ENCODE measurements around the gene BTG3. TPM values are rescaled to one million over a fixed set of nuclear protein-coding genes. Genes with fewer than 3 reads are reported as not detected.

Gene BTG3
- total and polyA plus RNA-seq, 2 donors from 2014 or later, result 27.4 to 28.9 TPM

DNA sequence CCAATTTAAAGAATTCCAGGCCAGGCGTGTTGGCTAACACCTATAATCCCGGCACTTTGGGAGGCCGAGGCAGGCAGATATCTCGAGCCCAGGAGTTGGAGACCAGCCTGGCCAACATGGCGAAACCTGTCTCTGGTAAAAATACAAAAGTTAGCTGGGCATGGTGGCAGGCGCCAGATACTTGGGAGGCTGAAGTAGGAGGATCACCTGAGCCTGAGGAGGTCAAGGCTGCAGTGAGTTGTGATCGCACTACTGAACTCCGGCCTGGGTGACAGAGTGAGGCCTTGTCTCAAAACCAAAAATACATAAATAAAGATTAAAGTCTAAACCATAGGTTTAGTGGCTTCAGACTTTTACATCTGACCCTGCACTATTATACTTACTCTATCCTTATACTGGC, 32.4 kb downstream of the BTG3 start:
- no peak overlapping the region for H3K4me3 ChIP-seq (ENCODE audit: low read length in 3 of 3)
- no peak overlapping the region for H3K27ac ChIP-seq (ENCODE audit: low read depth in 2 of 2, low read length in 2 of 2)
- H3K27me3 ChIP-seq (ENCODE audit: control insufficient read depth, insufficient read depth, low read length), result no peaks in the 10 kb centered on the region
- no peak overlapping the region for H3K9ac ChIP-seq (ENCODE audit: low read length in 3 of 3)
- DNase-seq, result no peak
- no peaks in the 10 kb centered on the region for H3K36me3 ChIP-seq (ENCODE audit: control insufficient read depth in 2 of 3, insufficient read depth in 3 of 3, low read length in 3 of 3)
- H3K4me1 ChIP-seq (ENCODE audit: control insufficient read depth in 2 of 3, insufficient read depth in 2 of 3, low read depth in 1 of 3, low read length in 3 of 3), result no peaks in the 10 kb centered on the region
- TF ChIP-seq, protein P1, sequence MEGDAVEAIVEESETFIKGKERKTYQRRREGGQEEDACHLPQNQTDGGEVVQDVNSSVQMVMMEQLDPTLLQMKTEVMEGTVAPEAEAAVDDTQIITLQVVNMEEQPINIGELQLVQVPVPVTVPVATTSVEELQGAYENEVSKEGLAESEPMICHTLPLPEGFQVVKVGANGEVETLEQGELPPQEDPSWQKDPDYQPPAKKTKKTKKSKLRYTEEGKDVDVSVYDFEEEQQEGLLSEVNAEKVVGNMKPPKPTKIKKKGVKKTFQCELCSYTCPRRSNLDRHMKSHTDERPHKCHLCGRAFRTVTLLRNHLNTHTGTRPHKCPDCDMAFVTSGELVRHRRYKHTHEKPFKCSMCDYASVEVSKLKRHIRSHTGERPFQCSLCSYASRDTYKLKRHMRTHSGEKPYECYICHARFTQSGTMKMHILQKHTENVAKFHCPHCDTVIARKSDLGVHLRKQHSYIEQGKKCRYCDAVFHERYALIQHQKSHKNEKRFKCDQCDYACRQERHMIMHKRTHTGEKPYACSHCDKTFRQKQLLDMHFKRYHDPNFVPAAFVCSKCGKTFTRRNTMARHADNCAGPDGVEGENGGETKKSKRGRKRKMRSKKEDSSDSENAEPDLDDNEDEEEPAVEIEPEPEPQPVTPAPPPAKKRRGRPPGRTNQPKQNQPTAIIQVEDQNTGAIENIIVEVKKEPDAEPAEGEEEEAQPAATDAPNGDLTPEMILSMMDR (IDR thresholded peaks at IDR 0.05; ENCODE audit: borderline replicate concordance, extremely low read depth, insufficient read depth), result no peak
- no peaks in the 10 kb centered on the region for H3K9me3 ChIP-seq (ENCODE audit: control insufficient read depth in 2 of 3, insufficient read depth in 1 of 3, low read length in 3 of 3)
- intact Hi-C loops (cut with DNase I), result no loop called here
- FAIRE-seq, result no peak

DNA sequence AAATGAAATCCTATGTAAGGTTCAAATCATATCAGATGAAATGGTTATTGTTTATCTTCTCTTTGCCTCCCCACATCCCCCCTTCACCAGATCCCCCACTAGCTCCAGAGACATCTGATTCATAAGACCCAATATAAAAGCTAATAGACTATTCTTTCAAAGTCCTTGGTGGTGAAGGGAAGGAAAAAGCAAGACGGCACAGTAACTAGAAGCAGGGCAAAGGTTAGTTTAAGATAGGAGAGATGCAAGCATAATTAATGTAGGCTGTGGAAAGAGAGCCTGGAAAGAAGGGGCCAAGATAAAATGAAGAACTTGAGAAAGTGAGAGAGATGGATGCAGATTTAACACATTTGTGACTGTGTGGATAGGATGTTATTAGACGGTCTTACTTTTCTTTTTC, 33.8 kb downstream of the BTG3 start:
- DNase-seq (no peak), FAIRE-seq (no peak)
- intact Hi-C loops (cut with DNase I), result loop anchor here (10.0 kb wide), 1 partner anchor 184 kb away; no protein-coding TSS in a partner anchor
- no peak overlapping the region for H3K9ac ChIP-seq (ENCODE audit: low read length in 3 of 3)
- H3K4me1 ChIP-seq (ENCODE audit: control insufficient read depth in 2 of 3, insufficient read depth in 2 of 3, low read depth in 1 of 3, low read length in 3 of 3), result no peaks in the 10 kb centered on the region
- no peaks in the 10 kb centered on the region for H3K9me3 ChIP-seq (ENCODE audit: control insufficient read depth in 2 of 3, insufficient read depth in 1 of 3, low read length in 3 of 3)
- H3K27me3 ChIP-seq (ENCODE audit: control insufficient read depth, insufficient read depth, low read length), result no peaks in the 10 kb centered on the region
- no peaks in the 10 kb centered on the region for H3K36me3 ChIP-seq (ENCODE audit: control insufficient read depth in 2 of 3, insufficient read depth in 3 of 3, low read length in 3 of 3)
- H3K4me3 ChIP-seq (ENCODE audit: low read length in 3 of 3), result no peak overlapping the region
- no peak overlapping the region for H3K27ac ChIP-seq (ENCODE audit: low read depth in 2 of 2, low read length in 2 of 2)
- TF ChIP-seq, protein P1 (IDR thresholded peaks at IDR 0.05; ENCODE audit: borderline replicate concordance, extremely low read depth, insufficient read depth), result no peak

DNA sequence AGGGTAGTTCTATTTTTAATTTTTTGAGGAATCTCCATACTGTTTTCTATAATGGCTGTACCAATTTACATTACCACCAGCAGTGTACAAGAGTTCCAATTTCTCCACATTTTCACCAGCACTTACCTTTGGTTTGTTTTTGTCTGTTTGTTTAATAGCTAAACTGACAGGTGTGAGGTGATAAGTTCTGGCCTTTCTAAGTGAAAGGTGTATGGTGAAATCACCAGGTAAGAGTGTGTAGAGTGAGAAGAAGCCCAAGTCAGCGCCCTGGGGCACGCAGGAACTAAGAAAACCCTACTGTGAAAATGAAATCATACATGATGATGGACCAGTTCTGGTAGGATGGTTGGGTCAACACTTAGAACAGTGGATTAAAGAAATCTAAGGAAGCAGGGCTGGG, 34.5 kb downstream of the BTG3 start:
- H3K9me3 ChIP-seq (ENCODE audit: control insufficient read depth in 2 of 3, insufficient read depth in 1 of 3, low read length in 3 of 3), result no peaks in the 10 kb centered on the region
- no peaks in the 10 kb centered on the region for H3K4me1 ChIP-seq (ENCODE audit: control insufficient read depth in 2 of 3, insufficient read depth in 2 of 3, low read depth in 1 of 3, low read length in 3 of 3)
- intact Hi-C loops (cut with DNase I), result loop anchor here (10.0 kb wide), 1 partner anchor 183 kb away; no protein-coding TSS in a partner anchor
- no peaks in the 10 kb centered on the region for H3K36me3 ChIP-seq (ENCODE audit: control insufficient read depth in 2 of 3, insufficient read depth in 3 of 3, low read length in 3 of 3)
- no peak for FAIRE-seq
- H3K27ac ChIP-seq (ENCODE audit: low read depth in 2 of 2, low read length in 2 of 2), result no peak overlapping the region
- DNase-seq, result no peak
- H3K27me3 ChIP-seq (ENCODE audit: control insufficient read depth, insufficient read depth, low read length), result no peaks in the 10 kb centered on the region
- no peak overlapping the region for H3K4me3 ChIP-seq (ENCODE audit: low read length in 3 of 3)
- TF ChIP-seq, protein P1 (IDR thresholded peaks at IDR 0.05; ENCODE audit: borderline replicate concordance, extremely low read depth, insufficient read depth), result no peak
- H3K9ac ChIP-seq (ENCODE audit: low read length in 3 of 3), result no peak overlapping the region

DNA sequence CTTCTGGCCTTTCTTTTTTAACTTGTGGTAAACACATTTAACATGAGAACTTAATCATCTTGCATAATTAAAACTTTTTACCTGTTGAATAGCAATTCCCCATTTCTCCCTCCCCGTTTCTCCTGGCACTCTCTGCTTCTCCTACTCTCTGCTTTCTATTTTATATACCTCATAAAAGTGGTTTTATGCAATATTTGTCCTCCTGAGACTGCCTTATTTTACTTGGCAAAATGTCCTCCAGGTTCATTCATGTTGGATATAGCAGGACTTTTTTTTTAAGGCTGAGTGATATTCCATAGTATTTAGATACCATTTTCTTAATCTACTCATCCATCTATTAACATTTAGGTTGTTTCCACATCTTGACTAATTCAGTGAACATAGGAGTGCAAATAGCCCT, 35.0 kb downstream of the BTG3 start:
- no peaks in the 10 kb centered on the region for H3K9me3 ChIP-seq (ENCODE audit: control insufficient read depth in 2 of 3, insufficient read depth in 1 of 3, low read length in 3 of 3)
- no peaks in the 10 kb centered on the region for H3K27me3 ChIP-seq (ENCODE audit: control insufficient read depth, insufficient read depth, low read length)
- H3K4me3 ChIP-seq (ENCODE audit: low read length in 3 of 3), result no peak overlapping the region
- FAIRE-seq (no peak), DNase-seq (no peak)
- H3K36me3 ChIP-seq (ENCODE audit: control insufficient read depth in 2 of 3, insufficient read depth in 3 of 3, low read length in 3 of 3), result no peaks in the 10 kb centered on the region
- TF ChIP-seq, protein P1 (IDR thresholded peaks at IDR 0.05; ENCODE audit: borderline replicate concordance, extremely low read depth, insufficient read depth), result no peak
- no peak overlapping the region for H3K27ac ChIP-seq (ENCODE audit: low read depth in 2 of 2, low read length in 2 of 2)
- no peaks in the 10 kb centered on the region for H3K4me1 ChIP-seq (ENCODE audit: control insufficient read depth in 2 of 3, insufficient read depth in 2 of 3, low read depth in 1 of 3, low read length in 3 of 3)
- H3K9ac ChIP-seq (ENCODE audit: low read length in 3 of 3), result no peak overlapping the region
- intact Hi-C loops (cut with DNase I), result loop anchor here (10.0 kb wide), 1 partner anchor 183 kb away; no protein-coding TSS in a partner anchor

All from kidney (tissue), 14 donors.